GM06990 (cell line): ENCODE results near the gene LPP.
A peak's percentile ranks its signal among the peaks of the same experiment; 100 is the strongest.

Source experiments
- DNase-seq: peaks from one replicate; pipeline ENCODE4 v3.0.0-alpha.2; 2011; ENCODE audit not compliant: insufficient read length; ENCODE audit errors: extremely low read depth
- H3K27me3 ChIP-seq: replicated peaks from 2 replicates; pipeline ENCODE4 v1.6.0; 2011; ENCODE audit warnings: low read length; ENCODE audit not compliant: control insufficient read depth, insufficient read depth
- H3K36me3 ChIP-seq: 2 replicates; pipeline ENCODE4 v1.5.1; 2011; ENCODE audit warnings: low read length; ENCODE audit not compliant: control insufficient read depth, insufficient read depth
- H3K4me3 ChIP-seq: replicated peaks from 2 replicates; pipeline ENCODE4 v1.5.1; 2011; ENCODE audit warnings: low read depth, mild to moderate bottlenecking, control low read depth, low read length
- TF ChIP-seq, protein P1 (sequence below): IDR thresholded peaks from 2 replicates; pipeline ENCODE4 v1.5.1; 2011; ENCODE audit warnings: low read length, control low read depth, mild to moderate bottlenecking, inconsistent platforms; ENCODE audit not compliant: insufficient read depth, poor library complexity, severe bottlenecking

Gene LPP

DNA sequence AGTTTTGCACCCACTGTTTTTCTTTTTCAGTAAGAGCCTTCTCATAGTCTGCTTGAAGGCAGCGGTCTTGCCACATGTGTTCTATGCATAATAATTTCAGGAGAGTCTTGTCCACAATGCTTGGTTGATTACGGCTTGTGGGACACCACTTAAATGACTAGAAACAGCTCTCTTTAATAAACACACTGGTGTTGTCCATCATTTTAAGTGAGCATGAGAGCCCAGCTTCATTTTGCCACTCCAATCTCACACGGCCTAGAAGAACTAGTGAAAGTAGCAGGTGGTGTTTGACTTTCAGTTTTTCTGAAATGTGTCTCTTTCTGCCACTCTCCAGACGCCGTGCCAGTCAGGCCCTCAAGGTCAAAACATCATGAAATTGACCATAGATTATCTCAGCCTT is 292.1 kb downstream of the LPP start:
- TF ChIP-seq, protein P1, sequence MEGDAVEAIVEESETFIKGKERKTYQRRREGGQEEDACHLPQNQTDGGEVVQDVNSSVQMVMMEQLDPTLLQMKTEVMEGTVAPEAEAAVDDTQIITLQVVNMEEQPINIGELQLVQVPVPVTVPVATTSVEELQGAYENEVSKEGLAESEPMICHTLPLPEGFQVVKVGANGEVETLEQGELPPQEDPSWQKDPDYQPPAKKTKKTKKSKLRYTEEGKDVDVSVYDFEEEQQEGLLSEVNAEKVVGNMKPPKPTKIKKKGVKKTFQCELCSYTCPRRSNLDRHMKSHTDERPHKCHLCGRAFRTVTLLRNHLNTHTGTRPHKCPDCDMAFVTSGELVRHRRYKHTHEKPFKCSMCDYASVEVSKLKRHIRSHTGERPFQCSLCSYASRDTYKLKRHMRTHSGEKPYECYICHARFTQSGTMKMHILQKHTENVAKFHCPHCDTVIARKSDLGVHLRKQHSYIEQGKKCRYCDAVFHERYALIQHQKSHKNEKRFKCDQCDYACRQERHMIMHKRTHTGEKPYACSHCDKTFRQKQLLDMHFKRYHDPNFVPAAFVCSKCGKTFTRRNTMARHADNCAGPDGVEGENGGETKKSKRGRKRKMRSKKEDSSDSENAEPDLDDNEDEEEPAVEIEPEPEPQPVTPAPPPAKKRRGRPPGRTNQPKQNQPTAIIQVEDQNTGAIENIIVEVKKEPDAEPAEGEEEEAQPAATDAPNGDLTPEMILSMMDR = no peak
- H3K36me3 ChIP-seq = no peaks in the 10 kb centered on the region
- no peak overlapping the region for H3K4me3 ChIP-seq
- peak; percentile 65 for DNase-seq
- H3K27me3 ChIP-seq = no peaks in the 10 kb centered on the region

DNA sequence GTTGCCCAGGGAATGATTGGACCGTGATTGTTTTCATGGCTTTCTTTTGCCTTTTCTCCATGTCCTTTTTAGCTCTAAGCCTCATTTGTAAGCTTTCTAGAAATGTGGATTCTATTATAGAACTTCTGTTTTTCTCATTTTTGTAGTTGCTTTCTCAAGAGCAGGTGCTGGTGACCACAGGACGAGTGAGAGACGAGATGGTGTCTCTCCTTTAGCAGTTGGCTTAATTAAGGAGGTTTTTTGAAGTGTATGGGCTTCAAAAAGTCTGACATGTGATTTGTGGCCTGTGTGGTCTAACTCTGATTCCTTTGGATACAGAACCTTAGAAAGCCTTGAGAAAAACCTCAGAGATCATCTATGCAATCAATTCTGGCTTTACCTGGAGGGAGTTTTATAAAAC is 292.8 kb downstream of the LPP start:
- no peaks in the 10 kb centered on the region for H3K36me3 ChIP-seq
- no peak for DNase-seq
- H3K4me3 ChIP-seq = no peak overlapping the region
- TF ChIP-seq, protein P1 = no peak
- no peaks in the 10 kb centered on the region for H3K27me3 ChIP-seq

DNA sequence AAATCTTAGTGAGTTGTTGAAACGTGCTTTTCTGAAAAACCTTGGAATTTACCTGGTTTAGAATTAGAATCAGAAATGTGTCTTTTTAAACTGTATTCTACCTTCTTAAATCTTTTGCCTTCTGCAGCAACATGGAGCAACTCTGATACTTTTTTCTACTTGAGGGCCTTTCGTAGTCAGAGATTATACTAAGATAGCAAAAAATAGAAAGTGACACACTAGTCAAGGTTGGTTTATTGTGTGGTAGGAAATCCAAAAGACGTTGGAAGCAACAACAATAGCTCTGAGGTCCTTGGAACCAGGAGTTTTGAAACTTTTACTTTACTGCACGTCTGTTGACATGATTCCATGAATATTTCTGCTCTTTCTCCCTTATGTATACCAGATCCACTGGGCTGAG is 294.9 kb downstream of the LPP start:
- TF ChIP-seq, protein P1 = no peak
- no peak for DNase-seq
- Histone ChIP-seq H3K27me3 (no peaks in the 10 kb centered on the region; the same call in 1 of the 2 replicates), H3K36me3 (no peaks in the 10 kb centered on the region), H3K4me3 (no peak overlapping the region)

DNA sequence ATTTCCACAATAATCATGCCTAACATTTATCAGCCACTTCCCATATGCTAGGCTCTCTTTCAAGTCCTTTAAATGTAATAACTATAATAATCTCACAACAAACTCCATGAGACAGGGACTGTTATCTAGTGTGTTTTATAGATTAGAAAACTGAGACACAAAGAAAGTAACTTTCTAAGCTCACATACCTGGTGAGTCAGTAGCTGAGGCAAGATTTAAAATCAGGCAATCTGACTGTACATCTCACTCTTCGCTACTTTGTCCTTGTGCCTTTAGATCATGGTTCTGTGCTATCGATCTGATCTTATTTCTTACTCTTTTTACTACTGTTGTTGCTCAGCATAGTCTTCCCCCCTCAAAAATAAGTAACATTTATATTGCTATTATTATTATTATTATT is 295.5 kb downstream of the LPP start:
- no peak for DNase-seq
- TF ChIP-seq, protein P1 = no peak
- H3K4me3 ChIP-seq = no peak overlapping the region
- H3K27me3 ChIP-seq = no peaks in the 10 kb centered on the region; the same call in 1 of the 2 replicates
- no peaks in the 10 kb centered on the region for H3K36me3 ChIP-seq

DNA sequence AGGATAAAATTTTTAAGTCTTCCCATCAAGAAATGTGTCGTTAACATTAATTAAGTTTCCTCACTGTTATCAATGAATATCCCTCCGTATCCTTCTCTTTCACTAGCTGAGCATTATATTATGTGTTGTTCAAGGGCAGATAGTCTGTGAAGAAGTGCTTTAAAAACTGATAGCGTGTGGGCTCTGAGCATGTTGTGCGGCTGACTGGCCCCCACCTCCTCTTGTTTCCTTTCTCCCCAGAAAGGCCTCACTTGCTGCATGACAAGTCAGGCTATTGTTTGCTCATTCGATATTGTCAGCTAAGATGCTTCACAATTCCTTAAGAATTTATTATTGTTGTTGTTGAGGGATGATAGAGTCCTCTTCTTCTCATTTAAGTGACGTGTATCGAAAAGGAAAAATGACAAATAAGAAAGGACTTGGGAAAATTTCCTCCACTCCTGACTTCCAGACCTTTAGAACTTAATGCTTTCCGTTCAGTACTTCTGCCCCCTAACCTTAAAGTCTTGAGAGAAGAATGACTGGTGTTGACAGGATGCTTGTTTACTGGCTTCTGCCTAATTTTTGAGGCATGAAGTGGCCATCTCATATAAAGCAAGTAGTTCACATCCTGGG is 298.3 kb downstream of the LPP start:
- no peaks in the 10 kb centered on the region; the same call in 1 of the 2 replicates for H3K27me3 ChIP-seq
- H3K36me3 ChIP-seq = no peaks in the 10 kb centered on the region
- no peak overlapping the region for H3K4me3 ChIP-seq
- TF ChIP-seq, protein P1 = no peak
- DNase-seq = no peak
